Activated T-helper 9 cell treated with anti-CD3 and anti-CD28 coated beads, Interleukin-2, amount 50 U/mL, for 16 hours (primary cell): ENCODE results near the gene SYNM.

Experiments used
- DNase-seq: peaks from one replicate; pipeline ENCODE4 v3.0.0-alpha.2; 2020; ENCODE audit warnings: low read depth

The SYNM gene

DNA sequence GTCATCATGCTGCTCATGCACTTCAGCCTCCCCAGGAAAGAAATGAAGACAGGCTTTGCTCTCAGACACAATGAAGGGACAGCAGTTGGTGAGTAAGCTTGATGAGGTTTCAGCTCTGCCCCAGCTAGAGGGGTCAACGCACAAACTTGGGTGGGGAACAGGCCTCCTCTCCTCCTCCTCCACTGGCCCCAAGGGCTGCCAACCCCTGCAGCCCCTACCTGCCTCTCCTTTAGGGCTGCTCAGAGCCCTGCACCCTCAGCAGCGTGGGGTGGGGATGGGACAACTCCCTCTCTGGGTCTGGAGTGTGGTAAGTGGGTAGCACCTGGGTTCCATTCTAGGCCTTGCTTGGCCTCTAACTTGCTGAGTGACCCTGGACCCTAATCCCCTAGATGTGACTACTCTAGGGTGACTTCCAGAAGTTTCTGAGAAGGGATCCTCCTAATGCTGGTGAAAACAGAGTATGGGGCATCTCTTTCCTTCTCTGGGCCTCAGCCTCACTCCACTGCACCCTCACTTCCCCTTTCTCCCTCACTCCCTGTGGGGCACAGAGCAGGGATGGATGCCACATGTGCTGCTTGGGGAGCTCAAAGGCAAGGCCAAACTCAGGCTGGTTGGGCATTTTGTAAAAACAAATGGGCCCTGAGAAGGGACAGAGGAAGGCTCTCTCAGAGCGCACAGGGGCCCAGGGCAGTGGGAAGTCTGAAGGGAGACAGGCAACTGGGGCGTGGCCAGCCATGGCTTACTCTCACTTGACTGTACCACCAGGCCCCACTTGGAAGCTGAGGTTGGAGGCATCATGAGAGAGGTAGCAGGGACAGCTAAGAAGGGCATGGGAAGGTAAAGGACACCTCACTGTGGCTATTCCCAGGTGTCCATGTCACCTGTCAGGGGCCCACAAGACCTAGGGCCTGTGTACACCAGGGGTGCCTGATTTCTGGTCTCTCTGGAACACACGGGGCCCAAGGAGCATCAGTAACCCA is 64.0 kb downstream of the SYNM start:
- DNase-seq: no peak

- DNase-seq: no peak
These were observed 65.0 kb downstream of the SYNM start for GRCh38 chr15:99169769-99170311.

GRCh38 chr15:99170476-99171065 is 65.7 kb downstream of the SYNM start:
- no peak for DNase-seq

DNA sequence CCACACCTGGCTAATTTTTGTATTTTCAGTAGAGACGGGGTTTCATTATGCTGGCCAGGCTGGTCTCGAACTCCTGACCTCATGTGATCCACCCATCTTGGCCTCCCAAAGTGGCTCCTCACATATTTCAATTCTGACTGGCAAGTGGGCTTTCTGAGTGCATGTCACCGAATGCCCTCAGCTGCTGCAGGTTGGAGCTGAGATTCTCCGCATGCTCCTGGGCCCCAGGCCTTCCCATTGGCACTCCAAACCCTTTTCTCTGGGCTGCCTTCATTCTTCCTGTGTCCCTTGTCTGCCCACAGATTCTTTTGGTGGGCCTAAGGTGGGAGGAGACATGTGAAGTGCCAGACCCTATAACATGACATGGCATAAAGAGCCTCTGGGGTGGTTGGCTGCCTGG is 67.3 kb downstream of the SYNM start:
- DNase-seq: no peak

DNA sequence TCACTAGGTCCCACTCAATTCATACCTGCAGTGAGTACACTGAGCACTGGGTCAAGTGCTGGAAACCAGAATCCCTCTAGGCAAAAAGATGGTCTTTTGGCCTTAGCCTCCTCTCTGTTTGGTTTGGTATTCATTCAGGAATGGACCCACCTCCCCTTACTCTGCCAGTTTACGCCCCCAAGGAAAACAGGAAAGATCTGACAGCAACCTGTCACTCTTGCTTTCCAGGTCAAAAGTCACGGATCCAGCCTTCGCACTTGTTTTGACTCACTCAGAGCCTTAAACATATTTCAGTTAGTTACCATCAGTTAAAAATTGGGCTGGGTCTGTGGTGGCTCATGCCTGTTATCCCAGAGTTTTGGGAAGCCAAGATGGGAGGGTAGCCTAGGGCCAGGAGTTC is 68.1 kb downstream of the SYNM start:
- DNase-seq: no peak

DNA sequence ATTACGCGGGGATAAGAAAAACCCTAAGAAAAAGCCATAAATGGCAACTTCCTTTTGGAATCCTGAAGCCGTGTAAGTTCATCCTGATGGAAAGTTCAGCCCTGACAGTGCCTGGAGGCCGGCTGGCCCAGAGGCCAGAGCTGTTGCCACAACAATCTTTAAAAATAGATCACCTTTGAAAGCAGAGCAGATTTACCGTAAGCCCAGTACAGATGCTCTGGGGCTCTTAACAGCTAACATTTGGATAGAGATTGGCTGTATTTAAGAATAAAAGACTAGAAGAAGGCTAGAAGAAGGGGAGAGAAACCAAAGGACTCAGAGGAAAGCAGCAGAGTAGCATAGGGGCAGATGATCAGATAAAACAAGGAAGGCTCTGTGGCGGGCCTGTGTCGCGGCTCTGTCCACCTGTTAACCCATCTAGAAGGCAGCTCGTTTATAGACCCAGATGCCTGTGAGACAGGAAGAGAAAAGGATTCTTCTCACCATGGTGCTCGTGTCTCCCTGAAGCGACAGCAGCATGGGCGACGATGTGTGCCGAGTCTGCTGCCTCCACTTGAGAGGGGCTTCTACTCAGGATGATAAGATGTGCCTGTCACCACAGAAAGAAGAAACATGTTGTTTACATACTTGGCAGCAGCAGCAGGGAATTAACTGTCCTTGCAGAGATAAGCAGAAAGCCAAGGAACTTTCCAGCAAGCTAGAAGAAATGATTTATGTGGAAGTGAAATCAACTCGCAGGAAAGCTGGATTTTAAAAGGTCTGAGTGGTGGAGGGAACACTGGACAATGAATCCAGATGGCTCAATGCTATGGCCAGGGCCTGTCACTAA is 69.9 kb downstream of the SYNM start:
- no peak for DNase-seq

DNA sequence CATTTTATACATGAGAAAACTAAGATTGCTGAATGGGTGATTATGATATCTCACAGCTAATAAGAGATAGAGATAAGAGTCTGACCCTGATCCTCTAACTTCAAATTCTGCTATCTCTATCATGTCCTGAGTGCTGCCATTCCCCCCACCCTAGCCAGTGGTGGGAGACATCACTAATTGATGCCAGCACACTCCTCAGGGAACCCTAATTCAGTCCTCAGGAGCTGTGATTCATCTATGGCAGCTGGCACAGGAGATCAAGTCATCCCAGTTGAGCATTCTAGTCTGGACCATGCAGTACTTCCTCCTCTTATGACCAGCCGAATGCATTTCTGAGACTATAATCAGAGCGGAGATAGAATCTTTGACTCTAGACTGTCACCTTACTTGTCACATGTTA is 71.9 kb downstream of the SYNM start:
- DNase-seq: no peak

- no peak for DNase-seq
These were observed 72.8 kb downstream of the SYNM start for GRCh38 chr15:99177679-99178078.

- DNase-seq: no peak
These were observed 75.4 kb downstream of the SYNM start for GRCh38 chr15:99180086-99180963.

GRCh38 chr15:99180964-99181306 is 76.1 kb downstream of the SYNM start:
- no peak for DNase-seq

DNA sequence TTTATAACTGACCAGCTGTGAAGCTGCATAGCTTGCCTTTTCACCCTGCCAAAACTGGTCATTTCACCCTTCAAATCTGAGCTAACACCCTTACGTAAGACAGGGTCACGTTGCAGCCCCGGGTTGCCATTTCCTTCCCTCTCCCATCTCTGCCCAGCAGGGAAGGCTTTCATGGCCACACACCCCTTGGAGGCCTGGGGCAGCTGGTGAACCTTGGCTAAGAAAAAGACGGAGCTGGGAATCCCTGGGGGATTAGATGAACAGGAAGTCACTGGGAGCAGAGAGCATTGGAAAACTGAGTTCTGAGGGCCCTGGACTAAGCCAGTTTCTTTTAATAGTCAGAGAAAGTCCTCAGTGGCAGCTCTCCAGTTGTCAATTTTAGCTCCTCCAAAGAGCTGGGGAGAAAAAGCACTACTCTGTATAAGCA is 76.7 kb downstream of the SYNM start:
- no peak for DNase-seq

DNA sequence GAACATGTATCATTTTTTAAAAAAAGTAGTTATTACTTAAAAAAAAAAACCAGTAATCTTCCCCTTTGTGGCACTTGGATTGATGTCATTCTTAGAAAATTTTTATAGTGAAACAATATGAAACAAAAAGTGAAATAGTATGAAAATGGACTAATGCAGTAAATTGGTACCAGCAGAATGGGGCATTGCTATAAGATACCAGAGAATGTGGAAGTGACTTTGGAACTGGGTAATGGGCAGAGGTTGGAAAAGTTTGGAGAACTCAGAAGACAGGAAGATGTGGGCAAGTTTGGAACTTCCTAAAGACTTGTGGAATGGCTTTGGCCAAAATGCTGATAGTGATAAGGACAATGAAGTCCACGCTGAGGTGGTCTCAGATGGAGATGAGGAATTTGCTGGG is 77.9 kb downstream of the SYNM start:
- DNase-seq: no peak
